Thymus (tissue), 11 donors: ENCODE data around the gene AHSA1. TPM values are rescaled to one million over a fixed set of nuclear protein-coding genes. Genes with fewer than 3 reads are reported as not detected.

Experiments used
- DNase-seq, 9 donors: peaks; one replicate each; pipeline ENCODE4 v3.0.0-alpha.2; 2013; ENCODE audit warnings: low spot score in 9 of 9, low read depth in 6 of 9, missing footprints in 1 of 9
- H3K27ac ChIP-seq, 2 donors: one replicate each; pipeline ENCODE4 v1.5.1; 2013; ENCODE audit warnings: control low read depth in 1 of 2, low read depth in 1 of 2, low read length in 1 of 2, mild to moderate bottlenecking in 1 of 2, moderate library complexity in 1 of 2
- H3K27me3 ChIP-seq, 2 donors: one replicate each; pipeline ENCODE4 v1.5.1; 2013; ENCODE audit warnings: low read length in 1 of 2; ENCODE audit not compliant: control insufficient read depth in 2 of 2, insufficient read depth in 1 of 2
- H3K36me3 ChIP-seq, 2 donors: one replicate each; pipeline ENCODE4 v1.5.1; 2013; ENCODE audit warnings: low read length in 1 of 2, mild to moderate bottlenecking in 1 of 2, moderate library complexity in 1 of 2; ENCODE audit not compliant: control insufficient read depth in 2 of 2, insufficient read depth in 2 of 2
- H3K4me1 ChIP-seq, 2 donors: one replicate each; pipeline ENCODE4 v1.5.1; 2013; ENCODE audit warnings: low read length in 2 of 2; ENCODE audit not compliant: control insufficient read depth in 2 of 2, insufficient read depth in 2 of 2
- H3K4me3 ChIP-seq, 2 donors: one replicate each; pipeline ENCODE4 v1.5.1; 2013; ENCODE audit warnings: low read length in 2 of 2, control low read depth in 1 of 2, mild to moderate bottlenecking in 1 of 2
- H3K9me3 ChIP-seq, 2 donors: one replicate each; pipeline ENCODE4 v1.5.1; 2013; ENCODE audit warnings: low read length in 1 of 2, mild to moderate bottlenecking in 1 of 2; ENCODE audit not compliant: control insufficient read depth in 2 of 2, insufficient read depth in 1 of 2
- WGBS: extraction: QIAGEN DNeasy Blood & Tissue Kit; methylation state at CpG from one replicate; pipeline ENCODE4 v1.1.7; 2013; 5-methylcytosine and 5-hydroxymethylcytosine counted together
- polyA plus RNA-seq: library from polyadenylated mRNA; stranded (reverse); fragments of 200-250 nt; gene quantifications from one replicate; pipeline ENCODE4 v1.2.3, GENCODE V29; 2013
- total RNA-seq: library from RNA; stranded (reverse); fragments of 120-200 nt; gene quantifications from one replicate; pipeline ENCODE4 v1.2.4, GENCODE V29; 2013
- donor health status: healthy.

Gene AHSA1
- total and polyA plus RNA-seq, 2 donors: 72.6 to 139 TPM

DNA sequence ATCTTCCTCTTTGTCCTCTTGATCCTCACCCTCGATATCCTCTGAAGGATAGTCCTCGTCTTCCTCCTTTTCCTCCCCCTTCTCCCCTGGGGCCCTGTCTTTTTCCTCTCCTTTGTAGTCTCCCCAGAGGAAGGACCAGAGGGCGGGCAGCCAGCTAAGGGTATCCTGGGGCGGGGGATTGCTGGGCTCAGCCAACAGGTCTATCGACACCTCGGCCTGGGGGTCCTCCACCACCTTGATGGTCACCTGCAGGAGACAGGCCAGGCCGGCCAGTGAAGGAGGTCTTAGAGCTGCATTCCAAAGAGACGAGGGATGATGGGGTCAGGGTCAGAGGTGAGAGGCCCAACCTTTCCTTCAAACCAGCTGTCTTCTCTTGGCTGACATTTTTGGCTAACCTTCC, 24.5 kb downstream of the AHSA1 start:
- no peaks in the 10 kb centered on the region for H3K27me3 ChIP-seq
- no peaks in the 10 kb centered on the region for H3K9me3 ChIP-seq
- no peak overlapping the region for H3K4me3 ChIP-seq
- no peak for DNase-seq
- H3K4me1 ChIP-seq: no peaks in the 10 kb centered on the region
- WGBS: 94% methylated on average over 8 of the region's 8 CpGs
- H3K27ac ChIP-seq: no peak overlapping the region
- no peaks in the 10 kb centered on the region for H3K36me3 ChIP-seq

DNA sequence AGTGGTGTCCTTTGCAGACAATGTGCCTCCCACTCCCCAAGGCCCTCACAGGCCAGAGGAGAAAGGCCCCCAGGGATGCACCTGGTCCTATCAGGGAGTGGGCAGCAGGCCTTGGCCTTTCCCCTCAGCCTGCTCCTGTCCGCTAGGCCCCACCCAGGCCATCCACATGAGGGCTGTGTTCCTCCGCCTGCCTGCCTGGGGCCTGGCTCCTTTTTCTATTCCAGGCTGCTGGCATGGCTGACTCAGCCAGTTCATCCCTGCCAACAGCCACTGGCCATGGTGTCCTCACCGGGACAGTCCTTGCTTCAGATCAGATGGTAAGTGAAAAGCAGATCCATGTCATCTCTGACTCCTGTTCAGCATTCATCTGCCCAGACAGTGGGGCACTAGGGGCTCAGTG, 27.4 kb downstream of the AHSA1 start:
- H3K4me1 ChIP-seq: no peaks in the 10 kb centered on the region
- no peak overlapping the region for H3K4me3 ChIP-seq
- 98% methylated on average over 3 of the region's 3 CpGs for WGBS
- H3K27me3 ChIP-seq: no peaks in the 10 kb centered on the region
- DNase-seq: no peak
- no peaks in the 10 kb centered on the region for H3K9me3 ChIP-seq
- H3K36me3 ChIP-seq: no peaks in the 10 kb centered on the region
- no peak overlapping the region for H3K27ac ChIP-seq

DNA sequence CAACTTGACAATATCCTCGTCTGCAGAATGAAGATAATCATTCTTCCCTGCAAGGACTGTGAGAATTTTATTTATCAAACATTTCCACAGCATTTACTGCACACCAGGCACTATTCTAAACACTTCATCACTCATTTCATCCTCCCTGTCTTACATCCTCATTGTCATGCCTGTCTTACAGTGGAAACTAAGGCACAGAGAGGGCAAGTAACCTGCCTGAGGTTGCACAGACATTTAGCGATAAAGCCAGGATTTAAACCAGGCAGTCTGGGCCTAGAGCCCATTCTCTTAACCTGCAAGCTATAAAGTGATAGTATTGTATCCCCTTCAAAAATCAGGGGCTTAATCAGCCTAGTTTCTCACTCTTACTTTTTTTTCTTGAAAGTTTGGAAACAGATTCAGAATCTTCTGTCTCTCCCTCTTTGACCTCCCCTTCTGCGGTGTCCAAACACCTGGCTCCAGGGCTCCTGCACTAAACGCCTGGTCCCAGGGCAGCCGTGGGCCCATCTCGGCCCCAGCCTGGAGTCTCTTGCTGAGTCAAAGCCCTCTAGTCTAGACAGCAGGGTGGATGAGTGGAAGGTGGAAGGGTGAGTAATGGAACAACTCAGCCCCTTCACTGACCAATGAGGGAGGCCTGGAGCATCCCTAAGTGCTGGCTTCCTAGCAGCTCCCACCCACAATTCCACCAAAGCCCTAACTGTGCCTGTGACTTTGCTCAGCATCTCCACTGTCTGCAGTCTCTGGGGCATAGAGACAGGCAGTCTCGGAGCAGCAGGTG, 28.2 kb downstream of the AHSA1 start:
- no peaks in the 10 kb centered on the region for H3K9me3 ChIP-seq
- H3K36me3 ChIP-seq: no peaks in the 10 kb centered on the region
- H3K4me3 ChIP-seq: no peak overlapping the region
- no peak overlapping the region for H3K27ac ChIP-seq
- 95% methylated on average over 7 of the region's 7 CpGs for WGBS
- H3K4me1 ChIP-seq: no peaks in the 10 kb centered on the region
- H3K27me3 ChIP-seq: no peaks in the 10 kb centered on the region
- DNase-seq: no peak

DNA sequence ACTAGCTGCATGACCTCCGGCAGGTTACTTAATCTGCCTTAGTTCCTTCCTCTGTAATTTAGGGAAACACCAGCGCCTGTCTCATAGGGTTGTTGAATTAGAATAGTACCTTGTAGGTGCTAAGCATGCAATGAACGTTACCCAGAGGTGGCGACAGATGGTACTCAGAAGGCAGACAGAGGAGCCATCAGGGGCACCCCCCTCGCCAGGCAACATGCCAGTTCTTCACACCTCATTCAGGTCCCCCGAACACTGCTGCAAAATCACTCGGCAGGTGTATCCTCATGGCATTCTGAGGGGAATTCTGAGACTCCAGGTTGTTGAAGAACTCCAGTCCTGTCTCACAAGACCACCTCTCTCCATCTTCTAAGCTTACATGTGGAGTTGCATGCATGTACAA, 30.7 kb downstream of the AHSA1 start:
- WGBS: 94% methylated on average over 7 of the region's 7 CpGs
- Histone ChIP-seq H3K4me1 (no peaks in the 10 kb centered on the region), H3K27ac (no peak overlapping the region), H3K4me3 (no peak overlapping the region), H3K27me3 (no peaks in the 10 kb centered on the region), H3K36me3 (no peaks in the 10 kb centered on the region), H3K9me3 (no peaks in the 10 kb centered on the region)
- no peak for DNase-seq

DNA sequence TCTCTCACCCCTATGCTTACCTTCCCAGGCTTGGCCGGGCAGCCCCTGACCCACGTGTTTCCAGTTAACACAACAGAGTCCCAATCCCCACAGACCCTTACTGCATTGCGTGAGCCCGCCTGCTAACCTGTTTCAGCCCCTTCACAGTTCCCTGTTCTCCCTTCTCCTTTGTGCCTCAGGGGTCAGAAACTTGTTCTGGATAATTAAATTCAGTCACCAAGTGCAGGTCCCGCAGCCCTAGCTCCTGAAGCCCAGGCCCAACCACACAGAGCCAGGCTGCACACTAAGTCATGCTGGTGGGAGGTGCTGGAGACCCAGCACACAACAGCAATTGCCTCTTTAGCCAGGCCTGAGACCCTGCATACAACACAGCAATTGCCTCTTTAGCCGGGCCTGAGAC, 31.1 kb downstream of the AHSA1 start:
- WGBS: 98% methylated on average over 6 of the region's 6 CpGs
- H3K4me3 ChIP-seq: no peak overlapping the region
- H3K36me3 ChIP-seq: no peaks in the 10 kb centered on the region
- H3K9me3 ChIP-seq: no peaks in the 10 kb centered on the region
- no peak for DNase-seq
- H3K4me1 ChIP-seq: no peaks in the 10 kb centered on the region
- H3K27me3 ChIP-seq: no peaks in the 10 kb centered on the region
- no peak overlapping the region for H3K27ac ChIP-seq

DNA sequence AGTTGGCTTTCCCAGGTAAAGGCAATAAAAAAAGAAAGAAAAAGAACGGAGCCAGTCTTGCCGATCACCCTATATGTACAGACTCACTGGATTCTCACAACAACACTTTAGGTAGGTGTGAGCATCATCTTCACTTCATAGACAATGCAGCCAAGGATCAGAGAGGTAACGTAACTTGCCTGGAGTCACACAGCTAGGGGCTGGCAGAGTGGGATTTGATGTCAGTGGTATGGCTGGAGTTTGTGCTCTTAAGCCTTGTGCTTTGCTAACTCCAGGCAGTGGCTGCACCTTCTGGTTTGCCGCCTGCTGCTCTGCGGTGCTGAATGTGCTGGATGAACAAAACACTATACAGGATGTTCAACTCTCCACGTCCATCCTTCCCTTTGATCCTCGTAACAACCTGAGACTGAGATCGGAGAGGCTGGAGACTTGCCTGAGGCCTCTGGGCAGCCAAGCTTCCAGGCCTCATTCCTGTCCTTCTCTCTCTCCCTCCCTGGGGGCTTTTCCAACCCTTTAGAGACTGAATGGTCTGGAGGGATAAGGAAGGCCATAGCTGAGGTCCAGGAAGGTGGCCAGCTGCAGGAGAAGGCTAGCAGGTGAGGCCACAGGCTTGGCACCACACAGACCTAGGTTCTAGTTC, 32.6 kb downstream of the AHSA1 start:
- Histone ChIP-seq H3K36me3 (no peaks in the 10 kb centered on the region), H3K27me3 (no peaks in the 10 kb centered on the region), H3K4me1 (no peaks in the 10 kb centered on the region), H3K27ac (no peak overlapping the region), H3K4me3 (no peak overlapping the region), H3K9me3 (no peaks in the 10 kb centered on the region)
- WGBS: 96% methylated on average over 8 of the region's 8 CpGs
- no peak for DNase-seq

DNA sequence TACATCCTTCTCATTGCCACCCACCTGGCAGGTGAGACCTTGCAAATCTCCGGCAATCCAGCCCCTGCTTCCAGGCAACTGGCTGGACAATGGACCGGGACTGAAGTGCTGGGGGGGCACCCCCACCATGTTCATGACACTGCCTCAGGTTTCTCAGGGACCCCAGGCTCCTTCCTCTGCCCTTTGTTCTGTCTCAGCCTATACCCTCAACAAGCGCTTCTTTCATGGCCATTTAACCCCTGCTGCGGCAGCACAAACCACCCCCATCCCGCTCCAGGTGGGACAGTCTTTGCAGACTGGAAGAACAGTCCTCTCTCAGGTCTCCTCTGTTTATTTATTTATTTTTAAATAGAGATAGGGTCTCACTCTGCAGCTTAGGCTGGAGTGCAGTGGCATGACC, 33.2 kb downstream of the AHSA1 start:
- no peak overlapping the region for H3K4me3 ChIP-seq
- no peak overlapping the region for H3K27ac ChIP-seq
- no peak for DNase-seq
- no peaks in the 10 kb centered on the region for H3K9me3 ChIP-seq
- no peaks in the 10 kb centered on the region for H3K4me1 ChIP-seq
- no peaks in the 10 kb centered on the region for H3K27me3 ChIP-seq
- H3K36me3 ChIP-seq: no peaks in the 10 kb centered on the region
- 96% methylated on average over 5 of the region's 5 CpGs for WGBS

DNA sequence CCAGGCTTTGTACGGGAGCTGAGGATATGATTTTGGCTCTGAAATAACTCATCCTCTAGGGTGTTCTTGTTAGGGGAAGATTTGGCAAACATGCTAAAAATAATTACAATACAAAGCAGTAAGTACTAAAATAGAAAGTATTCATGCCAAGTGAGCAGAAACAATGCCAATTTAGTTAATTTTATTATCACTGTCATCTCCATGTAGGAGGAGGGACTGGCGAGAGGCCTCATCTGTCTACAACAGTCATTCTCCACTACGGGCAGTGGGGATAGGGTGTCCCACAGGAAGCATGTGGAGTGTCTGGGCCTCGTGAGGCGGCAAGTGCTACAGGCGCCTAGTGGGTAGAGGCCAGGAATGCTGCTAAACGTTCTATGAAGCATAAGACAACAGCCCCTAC, 37.4 kb downstream of the AHSA1 start:
- no peak overlapping the region for H3K27ac ChIP-seq
- WGBS: 88% methylated on average over 7 of the region's 7 CpGs
- no peaks in the 10 kb centered on the region for H3K36me3 ChIP-seq
- DNase-seq: no peak
- no peaks in the 10 kb centered on the region for H3K9me3 ChIP-seq
- peaks cover 4 to 10% of the 10 kb centered on the region in 2 donors for H3K4me1 ChIP-seq
- H3K4me3 ChIP-seq: no peak overlapping the region
- H3K27me3 ChIP-seq: peaks cover 30 to 38% of the 10 kb centered on the region in 2 donors

DNA sequence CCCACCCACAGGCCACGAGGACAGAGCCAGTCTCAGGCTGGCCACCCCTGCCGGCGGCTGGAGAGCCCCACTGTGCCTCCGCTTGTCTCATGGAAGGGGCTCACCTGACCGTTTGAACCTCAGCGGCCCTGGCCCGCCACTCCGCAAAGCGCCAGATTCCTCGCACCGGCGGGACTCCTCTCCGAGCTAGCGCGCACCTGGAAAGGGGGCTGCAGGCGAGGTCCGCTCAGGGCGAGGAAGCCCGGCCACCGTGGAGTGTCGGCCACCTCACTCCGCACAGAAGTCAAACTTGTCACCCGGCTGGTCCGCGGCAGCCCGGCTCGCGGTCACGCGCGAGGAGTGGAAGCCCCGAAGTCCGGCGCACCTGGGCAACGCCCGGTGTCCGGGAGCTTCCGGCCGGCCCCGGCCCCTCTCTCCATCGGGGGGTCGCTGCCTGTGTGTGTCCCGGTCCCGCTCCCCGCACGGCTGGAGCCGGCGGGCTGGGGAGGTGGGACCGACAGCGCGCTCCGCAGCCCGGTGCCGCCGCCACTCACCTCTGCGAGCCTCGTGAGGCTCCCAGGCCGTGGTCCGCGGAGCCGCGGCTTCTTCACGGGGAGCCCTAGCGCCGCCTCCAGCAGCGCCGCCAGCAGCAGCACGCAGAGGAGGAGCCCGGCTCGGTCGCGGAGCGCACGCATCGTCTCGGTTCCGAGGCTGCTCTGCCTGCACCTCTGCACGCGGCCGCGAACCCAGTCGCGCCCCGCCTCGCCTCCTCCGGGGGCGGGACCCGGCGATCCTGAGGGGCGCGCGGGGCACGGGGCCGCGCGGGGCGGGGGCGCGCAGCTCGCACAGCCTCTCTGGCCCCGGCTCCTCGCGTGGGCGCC, 40.5 kb downstream of the AHSA1 start, which contains the start of gene ISM2:
TSS of gene ISM2 (minus strand) at position 697 of the 860 bp plus-strand sequence. CDS start at position 674, 23 bp downstream.
- 3% methylated on average over 104 of the region's 104 CpGs for WGBS
- Histone ChIP-seq H3K36me3 (no peaks in the 10 kb centered on the region), H3K9me3 (no peaks in the 10 kb centered on the region), H3K27ac (no peak within 1 kb of the TSS), H3K4me1 (peaks cover 4 to 10% of the 10 kb centered on the region in 2 donors), H3K27me3 (peaks cover 33 to 45% of the 10 kb centered on the region in 2 donors), H3K4me3 (peak within 1 kb of the TSS in 1 of 2 donors; percentile 53)
- peak in 7 of 9 donors; percentile 9 to 48 (median 22) for DNase-seq
